ENCODE data around the gene TXNRD2. TPM values are rescaled to one million over a fixed set of nuclear protein-coding genes. Genes with fewer than 3 reads are reported as not detected.

Gene TXNRD2
- total and polyA plus RNA-seq, 2 experiments from 2014 or later = 11.2 to 12.4 TPM

DNA sequence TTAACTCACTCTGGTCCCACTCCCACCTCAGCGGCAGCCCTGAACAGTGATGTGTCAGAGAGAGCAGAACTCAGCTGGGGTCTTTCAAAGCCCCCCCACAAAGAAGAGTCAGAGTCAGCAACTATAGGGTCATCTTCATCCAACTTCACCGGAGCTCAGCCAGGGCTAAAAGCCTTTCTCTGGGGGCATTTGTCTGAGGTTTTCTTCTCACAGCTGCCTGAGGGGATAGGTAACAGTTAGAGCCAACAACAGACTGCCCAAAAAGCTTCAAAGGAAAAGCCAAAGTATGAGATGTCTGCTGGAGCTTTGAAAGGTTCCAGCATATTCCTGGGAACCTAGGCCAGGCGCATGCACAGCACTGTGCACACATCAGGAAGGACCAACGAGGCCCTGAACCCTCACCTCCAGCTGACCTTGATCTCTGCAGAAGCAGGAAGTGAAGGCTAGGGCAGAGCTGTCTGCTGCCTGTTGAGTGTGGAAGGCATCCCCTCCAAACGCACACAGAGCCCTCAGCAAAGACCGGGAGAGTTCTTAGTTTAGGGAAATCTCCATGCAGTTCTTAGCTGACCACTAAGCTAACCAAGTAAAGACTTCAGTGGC lies 28.2 kb downstream of the TXNRD2 start:
- Mint-ChIP-seq H3K4me1 (peaks cover 2% of the 10 kb centered on the region; the same call in 1 of the 3 replicates), H3K36me3 (ENCODE audit: low read depth) (peaks cover 22% of the 10 kb centered on the region), H3K27me3 (ENCODE audit: insufficient read depth, low read depth, poor library complexity) (peaks cover 7% of the 10 kb centered on the region), H3K4me3 (no peak overlapping the region), H3K9me3 (no peaks in the 10 kb centered on the region), H3K27ac (no peak overlapping the region)
- TF ChIP-seq EZH2 (IDR thresholded peaks at IDR 0.05; ENCODE audit: low read depth, unreplicated experiment) (no peak), STAT1 (IDR thresholded peaks at IDR 0.05; ENCODE audit: unreplicated experiment) (no peak), POLR2AphosphoS5 (IDR thresholded peaks at IDR 0.05; ENCODE audit: low read depth) (no peak), ZNF331 (CRISPR knock-in tag; IDR thresholded peaks at IDR 0.05; ENCODE audit: low read depth) (no peak), EZH2phosphoT487 (IDR thresholded peaks at IDR 0.05; ENCODE audit: unreplicated experiment) (no peak), ZNF114 (CRISPR knock-in tag; IDR thresholded peaks at IDR 0.05) (no peak)
- Histone ChIP-seq H3K36me3 (ENCODE audit: insufficient read depth) (no peaks in the 10 kb centered on the region), H2AFZ (no peak overlapping the region), H3F3A (replicated peaks; ENCODE audit: low read depth) (no peaks in the 10 kb centered on the region), H3K9me2 (ENCODE audit: insufficient read depth) (no peaks in the 10 kb centered on the region), H3K4me2 (no peak overlapping the region), H3K27ac (ENCODE audit: low read depth) (no peak overlapping the region), H3K4me1 (ENCODE audit: insufficient read depth) (no peaks in the 10 kb centered on the region), H3K4me3 (no peak overlapping the region), H3K27me3 (ENCODE audit: insufficient read depth) (no peaks in the 10 kb centered on the region), H3K79me2 (replicated peaks; ENCODE audit: insufficient read depth) (no peaks in the 10 kb centered on the region), H4K20me1 (replicated peaks; ENCODE audit: insufficient read depth) (0 out of 2 replicates have a peak, but pooled peaks cover 3% of the 10 kb centered on the region)
- ATAC-seq = no peak
- no peak for DNase-seq (ENCODE audit: low spot score)

- Histone ChIP-seq H3K27ac (ENCODE audit: low read depth) (no peak overlapping the region), H4K20me1 (replicated peaks; ENCODE audit: insufficient read depth) (0 out of 2 replicates have a peak, but pooled peaks cover 3% of the 10 kb centered on the region), H3K79me2 (replicated peaks; ENCODE audit: insufficient read depth) (no peaks in the 10 kb centered on the region), H2AFZ (no peak overlapping the region), H3K36me3 (ENCODE audit: insufficient read depth) (no peaks in the 10 kb centered on the region), H3F3A (replicated peaks; ENCODE audit: low read depth) (no peaks in the 10 kb centered on the region), H3K27me3 (ENCODE audit: insufficient read depth) (no peaks in the 10 kb centered on the region), H3K4me3 (no peak overlapping the region), H3K9me2 (ENCODE audit: insufficient read depth) (no peaks in the 10 kb centered on the region), H3K4me2 (no peak overlapping the region), H3K4me1 (ENCODE audit: insufficient read depth) (no peaks in the 10 kb centered on the region)
- DNase-seq (ENCODE audit: low spot score) (peak; percentile 60), ATAC-seq (peak; percentile 75)
- TF ChIP-seq ZNF114 (CRISPR knock-in tag; IDR thresholded peaks at IDR 0.05) = no peak
- TF ChIP-seq, protein P1, sequence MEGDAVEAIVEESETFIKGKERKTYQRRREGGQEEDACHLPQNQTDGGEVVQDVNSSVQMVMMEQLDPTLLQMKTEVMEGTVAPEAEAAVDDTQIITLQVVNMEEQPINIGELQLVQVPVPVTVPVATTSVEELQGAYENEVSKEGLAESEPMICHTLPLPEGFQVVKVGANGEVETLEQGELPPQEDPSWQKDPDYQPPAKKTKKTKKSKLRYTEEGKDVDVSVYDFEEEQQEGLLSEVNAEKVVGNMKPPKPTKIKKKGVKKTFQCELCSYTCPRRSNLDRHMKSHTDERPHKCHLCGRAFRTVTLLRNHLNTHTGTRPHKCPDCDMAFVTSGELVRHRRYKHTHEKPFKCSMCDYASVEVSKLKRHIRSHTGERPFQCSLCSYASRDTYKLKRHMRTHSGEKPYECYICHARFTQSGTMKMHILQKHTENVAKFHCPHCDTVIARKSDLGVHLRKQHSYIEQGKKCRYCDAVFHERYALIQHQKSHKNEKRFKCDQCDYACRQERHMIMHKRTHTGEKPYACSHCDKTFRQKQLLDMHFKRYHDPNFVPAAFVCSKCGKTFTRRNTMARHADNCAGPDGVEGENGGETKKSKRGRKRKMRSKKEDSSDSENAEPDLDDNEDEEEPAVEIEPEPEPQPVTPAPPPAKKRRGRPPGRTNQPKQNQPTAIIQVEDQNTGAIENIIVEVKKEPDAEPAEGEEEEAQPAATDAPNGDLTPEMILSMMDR (conservative IDR thresholded peaks at IDR 0.05; ENCODE audit: low read depth in 2 of 2) = peak; percentile 29 to 57
- peaks cover 22% of the 10 kb centered on the region for H3K36me3 Mint-ChIP-seq (ENCODE audit: low read depth)
- peaks cover 2% of the 10 kb centered on the region; the same call in 1 of the 3 replicates for H3K4me1 Mint-ChIP-seq
- H3K27ac Mint-ChIP-seq = no peak overlapping the region
- peaks cover 7% of the 10 kb centered on the region for H3K27me3 Mint-ChIP-seq (ENCODE audit: insufficient read depth, low read depth, poor library complexity)
- H3K4me3 Mint-ChIP-seq = no peak overlapping the region
- no peaks in the 10 kb centered on the region for H3K9me3 Mint-ChIP-seq
These were observed 29.2 kb downstream of the TXNRD2 start for GRCh38 chr22:19912271-19912999.
